ENCODE measurements around the gene HDAC4. TPM values are rescaled to one million over a fixed set of nuclear protein-coding genes. Genes with fewer than 3 reads are reported as not detected.

The HDAC4 gene
- total and polyA plus RNA-seq, 2 of the 4 experiments (the other 2 are of a cell fraction), result 4.1 to 7.2 TPM

DNA sequence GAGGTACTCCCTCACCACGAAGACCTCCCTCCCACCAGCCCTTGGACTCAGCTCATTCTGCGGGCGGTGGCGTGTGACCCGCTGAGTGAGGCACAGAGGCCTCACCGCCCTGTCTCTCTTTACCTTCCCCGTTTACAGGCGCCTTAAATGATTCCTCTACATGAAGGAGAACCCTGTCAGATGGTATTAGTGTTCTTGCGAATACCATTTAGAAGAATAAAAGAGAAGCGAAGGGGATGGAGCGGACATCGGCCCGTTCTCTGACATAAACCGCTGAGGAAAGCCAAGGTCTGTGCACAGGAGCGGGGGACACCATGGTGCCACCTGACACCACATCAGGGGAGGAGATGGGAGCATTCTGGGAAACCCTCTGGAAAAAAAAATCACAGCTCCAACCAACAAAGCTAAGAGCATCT, 179.8 kb downstream of the HDAC4 start:
- ATAC-seq (ENCODE audit: low read depth) (no peak), DNase-seq (no peak)
- Histone ChIP-seq H3K9ac (ENCODE audit: low read depth, low read length) (no peak overlapping the region), H2BK5ac (ENCODE audit: low read depth, low read length, poor library complexity, severe bottlenecking) (peak overlapping the region; percentile 80), H3K27me3 (ENCODE audit: control insufficient read depth, insufficient read depth, low read length) (no peaks in the 10 kb centered on the region), H3K4me2 (ENCODE audit: low read depth, low read length) (no peak overlapping the region), H3K23ac (ENCODE audit: low read depth, low read length) (no peak overlapping the region), H2AK5ac (ENCODE audit: low read depth, low read length) (no peak overlapping the region), H3K4me3 (ENCODE audit: insufficient read depth, low read depth, low read length) (no peak overlapping the region), H3K4ac (ENCODE audit: low read depth, low read length) (peak overlapping the region; percentile 85; the same call in 1 of the 2 replicates), H3K9me1 (ENCODE audit: insufficient read depth, low read length) (peaks cover 13% of the 10 kb centered on the region), H3K14ac (replicated peaks; ENCODE audit: low read depth, low read length) (peak overlapping the region; percentile 44; the same call in 1 of the 2 replicates), H3K9me3 (ENCODE audit: control insufficient read depth, insufficient read depth, low read length) (no peaks in the 10 kb centered on the region), H2AK9ac (replicated peaks; ENCODE audit: low read depth, low read length, poor library complexity) (peak overlapping the region; percentile 68), H3K36me3 (ENCODE audit: control insufficient read depth, insufficient read depth, low read length) (no peaks in the 10 kb centered on the region), H3K18ac (ENCODE audit: low read depth, low read length) (no peak overlapping the region), H3K27ac (ENCODE audit: insufficient read depth, low read length) (peak overlapping the region; percentile 97; the same call in 1 of the 2 replicates), H2BK20ac (ENCODE audit: low read depth, low read length) (no peak overlapping the region), H3K4me1 (ENCODE audit: control insufficient read depth, insufficient read depth, low read length) (peaks cover 35% of the 10 kb centered on the region), H3K79me1 (ENCODE audit: low read depth in 1 of 2, low read length in 2 of 2) (peaks cover 26 to 59% of the 10 kb centered on the region in 2 experiments), H4K20me1 (ENCODE audit: insufficient read depth, low read length) (peaks cover 17% of the 10 kb centered on the region), H2BK15ac (ENCODE audit: low read depth, low read length) (no peak overlapping the region; the same call in 2 of the 3 replicates), H4K91ac (ENCODE audit: insufficient read depth, low read depth, low read length) (no peak overlapping the region; the same call in 1 of the 2 replicates), H3K56ac (ENCODE audit: extremely low read depth, insufficient read depth, low read length) (no peak overlapping the region), H2AFZ (replicated peaks; ENCODE audit: low read length, poor library complexity) (no peak overlapping the region), H4K5ac (ENCODE audit: low read depth, low read length) (no peak overlapping the region), H4K8ac (ENCODE audit: low read depth in 2 of 2, low read length in 2 of 2) (peak overlapping the region; percentile 20 to 56; a peak in 2 of 4 replicates), H2BK120ac (ENCODE audit: low read depth, low read length) (peak overlapping the region; percentile 53; the same call in 1 of the 2 replicates)
- in situ Hi-C loops (cut with MboI; ENCODE audit: low sequenced_read_pairs) (no loop called here), intact Hi-C loops (cut with micrococcal nuclease) (loop anchor here (10.0 kb wide), 1 partner anchor 174 kb away; no protein-coding TSS in a partner anchor), dilution Hi-C loops (cut with HindIII; ENCODE audit: low sequenced_read_pairs, unreplicated experiment) (no loop called here)
- POLR2A ChIA-PET (ENCODE audit: unreplicated experiment), result no interaction called here
- CTCF ChIA-PET, result no interaction called here
- BruUV-seq (replicated peaks), result no TSS peak
- TF ChIP-seq BHLHE40 (IDR thresholded peaks at IDR 0.05; ENCODE audit: low read depth, low read length) (no peak), MAFK (IDR thresholded peaks at IDR 0.05; ENCODE audit: low read depth, low read length) (no peak), RAD21 (IDR thresholded peaks at IDR 0.05; ENCODE audit: low read length) (no peak), CEBPB (IDR thresholded peaks at IDR 0.05; ENCODE audit: low read depth, low read length) (no peak), CHD1 (IDR thresholded peaks at IDR 0.05; ENCODE audit: low read depth, low read length) (no peak), MAZ (IDR thresholded peaks at IDR 0.05; ENCODE audit: borderline replicate concordance, low read depth, low read length) (no peak), POLR2A (IDR thresholded peaks at IDR 0.05; ENCODE audit: low read depth, low read length) (no peak)
- WGBS, 2 experiments (ENCODE audit: extremely low coverage in 2 of 2, insufficient read length in 1 of 2), result no CpG with 5 or more reads among the region's 15 CpGs

Measured in IMR-90 (cell line).